ENCODE results near the gene CXCL5.
"Not testable (repeated sequence)": the region's sequence is repeated elsewhere in the genome, so short reads cannot be mapped to it uniquely, and the experiment has no call there.

The CXCL5 gene

GRCh38 chr4:73967866-73968265, 30.6 kb downstream of the CXCL5 start:
- no peak for DNase-seq

GRCh38 chr4:73964862-73965611, 33.4 kb downstream of the CXCL5 start:
- DNase-seq = no peak

- no peak for DNase-seq
Measured at GRCh38 chr4:73962724-73963123, 35.8 kb downstream of the CXCL5 start.

- not testable (repeated sequence) for DNase-seq
Measured at GRCh38 chr4:73959041-73959440, 39.4 kb downstream of the CXCL5 start.

- DNase-seq = no peak
Measured at GRCh38 chr4:73952352-73952751, 46.1 kb downstream of the CXCL5 start.

- not testable (repeated sequence) for DNase-seq
Measured at GRCh38 chr4:73950376-73950920, 48.0 kb downstream of the CXCL5 start.

- DNase-seq = no peak
Measured at GRCh38 chr4:73948990-73949706, 49.3 kb downstream of the CXCL5 start.

- DNase-seq = no peak
Measured at GRCh38 chr4:73948291-73948690, 50.2 kb downstream of the CXCL5 start.

- DNase-seq = no peak
Measured at GRCh38 chr4:73947239-73947985, 51.1 kb downstream of the CXCL5 start.

- DNase-seq = no peak
Measured at GRCh38 chr4:73945674-73946449, 52.6 kb downstream of the CXCL5 start.

Data from activated gamma-delta T cell treated with Interleukin-2 at 50 U/mL for 16 hours (primary cell).